Stimulated activated CD4-positive, alpha-beta T cell treated with anti-CD3 and anti-CD28 coated beads, Interleukin-2, amount 100 ng/mL, for 24 hours (primary cell): Measurements from ENCODE around the gene PGAP2.
"Not testable (repeated sequence)": the region's sequence is repeated elsewhere in the genome, so short reads cannot be mapped to it uniquely, and the experiment has no call there.

ENCODE experiments used
- DNase-seq, 2 donors: peaks; one replicate each; pipeline ENCODE4 v3.0.0-alpha.2; 2020

The PGAP2 gene

DNA sequence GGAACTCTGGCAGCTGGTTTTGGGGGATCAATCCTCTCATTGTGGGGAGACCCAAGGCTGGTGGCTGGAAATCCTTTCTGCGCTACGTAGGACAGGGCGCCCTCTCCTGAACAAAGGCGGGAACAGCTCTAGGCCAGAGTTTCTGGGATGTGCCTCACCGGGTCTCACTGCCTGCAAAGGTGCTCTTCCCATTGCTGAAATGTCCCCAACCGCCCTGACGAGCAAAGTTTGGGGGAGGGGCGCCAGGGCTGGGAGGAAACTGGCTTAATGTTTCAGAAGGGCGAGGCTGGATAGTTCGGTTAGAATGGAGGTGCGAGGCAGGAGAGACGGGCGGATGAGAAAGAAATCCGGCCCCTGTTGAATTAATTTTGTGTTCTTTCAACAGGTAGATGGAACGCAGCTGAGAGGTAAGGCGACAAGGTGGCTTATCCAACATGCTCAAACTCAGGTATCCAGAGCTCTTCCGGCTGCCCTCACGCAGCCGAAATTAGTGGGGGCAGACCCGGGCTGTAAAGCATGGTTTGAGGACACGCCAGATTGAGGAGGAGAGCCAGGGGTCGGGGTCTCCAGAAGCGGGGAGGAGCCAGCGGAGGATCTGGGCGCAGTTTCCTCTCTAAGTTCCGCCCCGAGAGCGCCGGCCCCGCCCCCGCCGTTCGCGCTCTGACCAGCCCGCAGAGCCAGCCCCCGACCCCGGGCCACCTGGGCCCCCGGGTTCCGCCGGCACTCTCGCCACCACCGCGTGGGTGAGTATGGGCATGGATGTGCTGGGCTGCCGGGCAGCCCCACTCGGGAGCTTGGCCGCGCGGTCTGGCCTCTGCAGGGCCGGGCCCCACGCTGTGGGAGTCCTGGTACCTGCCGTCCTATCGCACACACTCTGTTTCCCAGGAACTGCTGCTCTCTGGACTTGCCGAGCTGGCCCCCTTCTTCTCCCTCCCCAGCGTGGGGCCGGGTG lies at the start of gene PGAP2:
Gene PGAP2 (plus strand): TSS at position 652 of the 952 bp plus-strand sequence. CDS start 2,700 bp downstream, outside the sequence.
- peak; percentile 65 to 77 for DNase-seq

DNA sequence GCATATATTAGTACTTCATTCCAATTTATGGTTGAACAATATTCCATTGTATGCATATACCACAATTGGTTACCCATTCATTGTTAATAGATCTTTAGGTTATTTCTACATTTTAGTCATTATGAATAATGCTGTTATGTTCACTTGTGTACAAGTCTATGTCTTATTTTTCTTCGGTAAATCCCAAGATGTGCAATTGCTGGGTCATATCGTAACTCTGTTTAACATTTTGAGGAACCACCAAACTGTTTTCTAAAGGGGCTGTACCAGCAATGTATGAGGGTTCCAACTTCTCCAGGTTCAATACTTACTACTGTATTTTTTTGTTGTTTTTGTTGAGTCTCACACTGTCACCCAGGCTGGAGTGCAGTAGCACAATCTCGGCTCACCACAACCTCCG lies 44.1 kb upstream of the PGAP2 start:
- no peak for DNase-seq

DNA sequence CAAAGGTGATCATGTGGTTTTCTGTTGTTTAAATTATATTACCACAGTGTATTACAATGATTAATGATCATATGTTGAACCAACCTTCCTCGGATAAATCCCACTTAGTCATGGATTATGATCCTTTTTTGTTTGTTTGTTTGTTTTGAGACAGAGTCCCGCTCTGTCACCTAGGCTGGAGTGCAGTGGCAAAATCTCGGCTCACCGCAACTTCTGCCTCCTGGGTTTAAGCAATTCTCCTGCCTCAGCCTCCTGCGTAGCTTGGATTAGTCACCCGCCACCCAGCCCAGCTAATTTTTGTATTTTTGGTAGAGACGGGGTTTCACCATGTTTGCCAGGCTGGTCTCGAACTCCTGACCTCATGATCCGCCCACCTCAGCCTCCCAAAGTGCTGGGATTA lies 41.5 kb upstream of the PGAP2 start:
- not testable (repeated sequence) for DNase-seq

DNA sequence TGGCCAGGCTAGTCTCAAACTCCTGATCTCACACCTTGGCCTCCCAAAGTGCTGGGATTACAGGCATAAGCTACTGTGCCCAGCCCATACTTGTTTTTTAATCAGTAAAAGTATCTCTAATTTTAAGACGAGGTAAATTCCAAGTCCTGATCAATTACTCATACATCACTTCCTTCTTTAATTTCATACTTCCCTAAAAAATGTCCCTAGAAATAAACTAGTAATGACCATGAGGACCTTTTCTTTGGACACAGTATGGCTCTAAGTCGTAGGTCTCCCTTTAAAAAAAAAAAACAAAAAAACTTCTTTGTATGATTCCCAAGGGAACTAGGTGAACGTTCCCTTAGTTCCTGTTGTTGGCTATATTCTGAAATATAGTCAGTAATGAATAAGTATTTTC lies 40.8 kb upstream of the PGAP2 start:
- no peak for DNase-seq

DNA sequence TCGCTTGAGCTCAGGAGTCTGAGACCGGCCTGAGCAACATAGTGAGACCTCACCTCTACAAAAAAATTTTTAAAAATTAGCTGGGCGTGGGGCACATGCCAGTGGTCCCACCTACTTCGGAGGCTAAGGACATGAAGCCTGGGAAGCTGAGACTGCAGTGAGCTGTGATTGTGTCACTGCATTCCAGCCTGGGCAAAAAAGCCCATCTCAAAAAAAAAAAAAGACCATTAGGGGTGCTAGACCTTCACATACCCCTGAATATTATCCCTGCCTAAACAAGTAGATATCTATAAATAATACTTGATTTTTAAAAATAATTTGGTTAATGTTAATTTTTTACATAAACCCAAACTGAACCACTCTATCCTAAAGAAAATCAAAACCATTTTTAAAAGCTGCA lies 35.2 kb upstream of the PGAP2 start:
- DNase-seq: no peak

DNA sequence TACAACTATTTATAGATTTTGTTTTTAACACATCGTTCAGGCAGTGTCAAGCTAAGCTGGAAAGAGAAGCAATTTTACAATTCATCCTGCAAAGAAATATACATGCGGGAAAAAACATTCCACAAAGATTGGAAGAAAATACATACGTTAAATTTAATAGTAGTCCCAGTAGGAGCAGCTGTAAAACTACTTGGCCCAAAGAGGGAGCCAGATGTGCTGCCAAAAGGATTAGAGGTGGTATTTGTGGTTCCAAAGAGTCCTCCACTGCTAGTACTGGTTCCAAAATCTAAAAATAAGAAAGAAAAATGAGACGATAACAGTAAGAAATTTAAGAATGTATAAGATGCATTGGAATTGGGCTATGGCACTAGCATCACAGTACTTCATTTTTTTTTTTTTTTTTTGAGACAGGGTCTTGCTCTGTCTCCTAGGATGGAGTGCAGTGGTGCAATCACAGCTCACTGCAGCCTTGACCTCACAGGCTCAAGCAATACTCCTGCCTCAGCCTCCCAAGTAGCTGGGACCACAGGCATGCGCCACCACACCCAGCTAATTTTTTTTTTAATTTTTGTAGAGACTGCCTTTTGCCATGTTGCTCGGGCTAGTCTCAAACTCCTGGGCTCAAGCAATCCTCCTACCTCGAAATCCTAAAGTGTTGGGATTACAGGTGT lies 32.5 kb upstream of the PGAP2 start:
- DNase-seq: no peak

DNA sequence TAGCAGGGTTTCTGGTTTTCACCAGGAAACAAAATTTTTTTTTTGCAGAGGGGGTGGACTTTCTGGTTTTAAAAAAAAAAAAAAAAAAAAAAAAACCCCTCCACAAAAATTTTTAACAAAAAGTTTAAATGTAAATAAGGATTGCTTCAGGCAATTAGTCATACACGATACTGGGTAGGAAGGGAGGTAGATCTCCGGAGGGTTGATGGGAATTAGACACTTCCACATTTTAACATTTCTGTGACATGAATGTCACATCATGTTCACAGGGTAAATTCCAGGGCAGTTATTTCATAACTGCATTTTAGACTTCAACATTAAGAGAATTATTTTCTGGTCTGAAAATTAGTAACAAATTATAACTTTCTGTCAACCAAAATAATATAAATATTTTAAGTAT lies 26.9 kb upstream of the PGAP2 start:
- DNase-seq: no peak

DNA sequence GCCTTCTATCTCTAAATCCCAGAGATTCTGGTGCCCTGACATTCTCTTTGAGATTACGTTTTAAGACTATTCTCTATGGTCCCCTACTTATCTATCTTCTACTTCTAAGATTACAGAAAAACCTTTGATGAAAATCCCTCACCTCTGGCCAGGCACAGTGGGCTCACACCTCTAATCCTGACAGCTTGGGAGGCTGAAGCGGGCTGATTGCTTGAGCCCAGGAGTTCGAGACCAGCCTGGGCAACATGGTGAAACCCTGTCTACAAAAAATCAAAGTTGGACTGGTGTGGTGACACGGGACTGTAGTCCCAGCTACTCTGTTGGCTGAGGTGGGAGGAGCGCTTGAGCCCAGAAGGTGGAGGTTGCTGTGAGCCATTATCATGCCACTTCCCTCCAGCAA lies 25.4 kb upstream of the PGAP2 start:
- DNase-seq: no peak

DNA sequence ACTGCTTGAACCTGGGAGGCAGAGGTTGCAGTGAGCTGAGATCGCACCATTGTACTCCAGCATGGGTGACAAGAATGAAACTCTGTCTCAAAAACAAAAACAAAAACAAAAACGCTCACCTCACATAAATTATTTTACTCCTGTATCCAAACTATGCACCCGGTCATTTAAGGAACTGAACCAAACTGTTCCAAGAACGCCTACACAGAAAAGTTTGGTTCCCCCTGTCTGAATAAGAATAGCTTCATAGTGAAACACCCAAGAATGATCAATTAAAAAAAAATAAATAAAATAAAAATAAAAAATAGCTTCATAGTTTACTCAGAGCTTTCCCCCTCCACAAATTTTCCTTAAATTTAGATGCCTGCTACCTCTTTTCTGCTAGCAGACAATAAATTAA lies 24.7 kb upstream of the PGAP2 start:
- no peak for DNase-seq

DNA sequence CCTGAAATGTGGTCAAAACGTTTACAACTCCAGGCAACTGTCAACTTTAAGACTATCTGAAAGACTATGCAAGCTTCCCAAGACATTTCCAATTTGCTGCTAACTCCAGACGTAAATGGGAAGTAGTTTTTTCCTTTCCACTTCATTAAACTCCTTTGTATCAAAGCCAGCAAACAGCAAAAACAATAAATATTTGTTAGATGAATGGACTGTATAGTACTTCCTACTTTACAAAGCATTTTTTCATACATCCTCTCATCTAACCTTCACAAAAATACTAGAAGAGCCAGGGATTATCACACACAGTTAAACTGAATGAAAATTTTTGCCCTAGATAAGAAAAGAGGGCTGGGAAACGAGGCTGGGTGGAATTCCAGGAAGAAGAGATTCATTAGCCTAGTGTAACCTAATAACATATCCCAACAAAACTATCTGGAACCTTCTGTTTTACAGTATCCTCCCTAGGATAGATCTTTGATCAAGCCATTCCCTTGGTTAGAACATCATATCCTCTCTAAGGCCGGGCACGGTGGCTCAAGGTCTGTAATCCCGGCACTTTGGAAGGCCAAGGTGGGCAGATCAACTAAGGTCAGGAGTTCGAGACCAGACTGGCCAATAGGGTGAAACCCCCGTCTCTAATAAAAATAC lies 21.5 kb upstream of the PGAP2 start:
- DNase-seq: no peak

DNA sequence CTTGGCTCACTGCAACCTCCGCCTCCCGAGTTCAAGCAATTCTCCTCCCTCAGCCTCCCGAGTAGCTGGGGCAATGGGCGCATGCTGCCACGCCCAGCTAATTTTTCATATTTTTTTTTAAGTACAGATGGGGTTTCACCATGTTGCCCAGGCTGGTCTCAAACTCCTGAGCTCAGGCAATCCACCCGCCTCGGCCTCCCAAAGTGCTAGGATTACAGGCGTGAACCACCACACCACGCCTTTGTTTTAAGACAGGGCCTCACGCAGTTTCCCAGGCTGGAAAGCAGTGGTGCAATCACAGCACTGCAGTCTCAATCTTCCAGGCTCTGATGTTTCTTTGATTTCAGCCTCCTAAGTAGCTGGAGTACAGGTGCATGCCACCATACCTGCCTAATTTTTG lies 14.0 kb upstream of the PGAP2 start:
- DNase-seq: not testable (repeated sequence)

DNA sequence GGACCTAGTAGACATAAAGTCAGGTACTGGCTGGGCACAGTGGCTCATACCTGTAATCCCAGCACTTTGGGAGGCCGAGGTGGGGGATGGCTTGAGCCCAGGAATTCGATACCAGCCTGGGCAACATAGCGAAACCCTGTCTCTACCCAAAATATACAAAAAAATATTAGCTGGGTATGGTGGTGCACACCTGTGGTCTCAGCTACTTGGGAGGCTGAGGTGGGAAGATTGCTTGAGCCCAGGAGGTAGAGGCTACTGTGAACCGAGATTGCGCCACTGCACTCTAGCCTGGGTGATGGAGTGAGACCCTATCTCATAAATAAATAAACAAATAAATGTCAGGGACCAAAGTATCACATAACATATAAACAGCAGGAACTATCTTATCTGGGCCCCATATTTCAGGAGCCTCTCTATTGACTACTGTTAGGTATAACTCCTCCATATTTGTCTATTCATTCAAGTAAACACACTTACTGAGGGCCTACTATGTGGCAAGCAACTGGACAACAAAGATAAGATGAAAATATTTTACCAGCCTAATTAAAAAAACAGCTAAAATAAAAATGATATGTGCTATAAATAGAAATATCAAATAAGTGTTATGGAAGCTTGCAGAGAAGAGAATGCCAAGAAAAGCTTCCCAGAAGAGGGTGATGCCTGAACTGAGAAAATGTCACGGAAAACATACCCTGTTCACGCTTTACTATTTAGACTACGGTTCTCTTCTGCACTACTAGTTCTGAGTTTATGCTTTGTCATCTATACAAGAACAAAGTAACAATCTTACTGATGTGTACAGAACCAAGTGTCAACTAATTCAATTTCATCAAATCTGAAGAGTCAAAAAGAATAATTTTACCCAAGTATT lies 13.0 kb upstream of the PGAP2 start:
- no peak for DNase-seq

DNA sequence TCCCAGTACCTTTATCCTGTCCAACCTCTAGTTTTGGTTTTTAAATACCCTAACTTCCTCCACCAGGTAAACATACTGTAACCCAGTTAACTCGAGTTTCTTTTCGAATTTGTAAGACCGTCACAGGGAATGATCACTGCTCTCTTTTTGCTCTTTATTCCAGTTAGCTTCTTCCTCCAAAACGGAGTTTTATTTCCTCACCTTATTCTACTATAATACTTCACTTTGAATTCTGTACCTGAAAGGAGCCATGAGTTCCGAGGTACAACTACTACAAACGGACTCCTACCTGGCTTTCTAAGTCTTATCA lies 12.4 kb upstream of the PGAP2 start:
- DNase-seq: no peak

DNA sequence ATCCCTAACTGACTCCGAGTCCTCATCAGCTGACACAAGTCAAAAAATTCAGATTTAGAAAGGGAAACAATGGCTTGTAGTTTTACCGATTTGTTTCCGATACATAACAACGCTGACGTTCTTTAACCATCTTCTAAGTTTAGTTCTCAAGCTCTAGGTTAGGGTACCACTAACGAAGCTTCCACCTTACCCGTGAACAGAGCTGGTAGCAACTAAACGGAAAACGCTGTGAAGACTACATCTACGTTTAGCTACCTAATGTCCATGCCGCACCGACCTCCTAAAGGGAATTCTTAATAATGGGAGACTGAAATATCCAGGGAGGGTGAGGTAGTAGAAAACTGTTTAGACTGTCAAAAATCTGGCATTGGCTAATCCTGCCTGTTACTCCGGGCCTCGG lies 12.0 kb upstream of the PGAP2 start:
- no peak for DNase-seq

DNA sequence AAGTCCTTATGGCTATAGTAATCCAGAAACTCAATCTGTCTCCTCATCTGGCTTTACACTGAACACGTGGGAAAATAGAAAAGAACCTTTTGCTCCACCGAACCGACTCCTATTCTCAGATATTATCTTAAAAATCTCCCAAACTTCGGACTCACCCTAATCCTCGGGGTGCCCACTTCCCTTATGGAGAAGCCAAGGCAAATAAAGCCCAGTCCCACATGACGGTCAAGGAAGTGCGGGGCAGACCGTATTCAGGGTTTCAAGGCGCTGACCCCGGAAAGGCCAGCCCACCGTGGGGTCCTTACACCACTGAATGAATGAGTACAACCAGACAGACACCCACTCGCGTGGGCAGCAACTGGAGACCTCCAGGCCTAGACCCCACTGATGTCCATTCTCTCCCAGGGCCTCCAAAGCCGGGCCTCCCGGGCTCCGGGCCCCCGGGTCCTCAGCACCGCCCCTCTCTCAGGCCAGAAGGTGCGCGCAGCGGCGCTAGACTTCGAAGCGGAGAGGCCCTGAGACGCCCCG lies 11.5 kb upstream of the PGAP2 start:
- DNase-seq: no peak

DNA sequence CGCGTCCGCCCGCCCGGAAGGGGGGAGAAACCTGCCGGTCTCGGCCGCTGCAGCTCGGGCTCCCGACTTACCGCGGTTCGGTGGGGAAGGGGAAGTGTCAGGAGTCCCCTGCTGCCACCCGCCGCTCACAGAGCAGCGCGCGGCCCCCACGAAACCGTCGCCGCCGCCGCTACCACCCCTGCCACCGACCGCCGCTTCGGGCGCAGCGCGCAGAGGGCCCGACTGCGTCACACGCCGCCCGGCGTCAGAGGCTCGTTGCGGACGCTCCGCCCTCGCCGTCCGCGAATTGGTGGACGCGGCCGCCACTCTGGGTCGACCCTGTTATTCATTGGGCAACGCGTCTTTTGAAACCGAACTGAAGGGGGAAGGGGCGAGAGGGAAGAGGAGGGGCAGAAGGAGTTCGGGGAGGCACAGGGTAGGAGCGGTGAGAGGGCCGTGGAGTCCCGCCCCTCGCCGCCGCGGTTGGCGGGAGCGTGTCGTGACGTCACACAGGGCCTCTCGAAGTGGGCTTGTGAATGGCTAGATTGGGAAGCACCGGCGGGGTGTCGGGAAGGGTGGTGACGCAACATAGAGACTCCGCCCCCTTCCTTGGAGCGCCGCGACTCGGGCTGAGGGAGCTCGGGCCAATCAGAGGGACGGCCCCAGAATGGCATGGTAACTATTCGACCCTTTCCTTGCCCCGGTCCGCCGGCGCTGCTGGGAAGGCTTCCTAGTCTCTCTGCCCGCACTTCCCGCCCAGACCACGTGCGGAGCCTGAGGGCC lies 10.8 kb upstream of the PGAP2 start, which contains the start of gene NUP98:
Gene NUP98 (minus strand): TSS at position 226 of the 762 bp plus-strand sequence. CDS start 15,437 bp downstream, outside the sequence.
- peak; percentile 99 for DNase-seq

DNA sequence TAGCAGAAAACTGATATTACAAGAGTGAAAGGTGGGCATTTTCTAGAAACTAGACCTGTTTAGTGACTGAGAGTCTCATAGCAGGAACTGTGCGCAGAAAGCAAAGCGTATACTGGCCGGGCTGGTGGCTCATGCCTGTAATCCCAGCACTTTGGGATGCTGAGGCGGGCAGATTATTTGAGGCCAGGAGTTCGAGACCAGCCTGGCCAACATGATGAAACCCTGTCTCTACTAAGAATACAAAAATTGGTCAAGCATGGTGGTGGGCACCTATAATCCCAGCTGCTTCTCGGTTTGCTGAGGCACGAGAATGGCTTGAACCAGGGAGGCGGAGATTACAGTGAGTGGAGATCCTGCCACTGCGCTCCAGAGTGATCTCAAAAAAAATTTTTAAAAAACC lies 9.2 kb upstream of the PGAP2 start:
- DNase-seq: no peak

DNA sequence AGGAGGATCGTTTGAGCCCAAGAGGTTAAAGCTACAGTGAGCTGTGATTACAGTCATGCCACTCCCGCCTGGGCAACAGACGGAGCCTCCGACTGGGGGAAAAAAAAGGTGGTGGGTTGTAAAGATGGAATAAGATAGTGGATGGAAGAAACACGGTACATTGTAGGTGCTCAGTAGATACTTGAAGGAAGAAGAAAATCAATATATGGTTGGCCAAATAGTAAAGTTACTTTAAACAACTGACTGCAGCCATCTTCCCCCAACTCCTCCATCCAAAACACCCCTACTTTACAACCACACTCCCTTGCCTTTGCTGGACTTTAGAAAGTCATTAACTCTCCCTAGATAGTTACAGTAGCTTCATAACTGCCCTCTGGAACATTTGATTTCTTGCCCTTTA lies 8.5 kb upstream of the PGAP2 start:
- no peak for DNase-seq

DNA sequence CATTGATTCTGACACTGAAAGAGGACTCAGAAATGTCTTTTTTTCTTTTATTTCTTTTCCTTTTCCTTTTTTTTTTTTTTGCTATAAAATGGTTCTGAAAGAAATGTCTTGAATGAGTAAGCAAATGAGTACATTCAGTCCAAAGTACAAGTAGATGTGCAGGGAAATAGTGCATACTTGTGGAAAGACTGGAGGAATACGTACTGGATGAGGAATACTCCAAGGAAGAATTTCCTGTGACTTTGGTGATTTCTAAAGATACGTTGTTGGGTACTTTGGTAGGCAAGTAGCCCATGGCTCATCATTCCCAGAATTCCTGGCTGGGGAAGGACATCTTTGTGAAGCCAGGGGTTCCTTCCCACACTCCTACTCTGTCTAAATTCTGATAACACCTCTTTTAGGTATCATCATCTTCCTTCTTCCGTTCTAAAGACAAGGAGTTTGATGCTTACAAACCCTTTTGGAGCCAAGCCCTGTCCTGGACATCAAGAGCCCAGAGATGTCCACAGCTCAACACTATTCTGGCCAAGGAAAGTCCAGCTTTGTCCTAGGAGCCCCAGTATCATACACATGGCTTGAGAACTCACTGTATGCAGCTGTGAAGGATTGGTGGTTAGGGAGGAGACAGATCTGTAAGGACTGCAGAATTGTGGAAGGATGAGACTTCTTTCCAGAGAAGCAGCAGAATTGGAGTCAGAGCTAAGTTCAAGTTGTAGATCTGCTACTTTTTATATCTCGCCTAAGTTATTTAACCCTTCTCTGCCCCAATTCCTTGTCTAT lies 6.2 kb upstream of the PGAP2 start:
- no peak for DNase-seq

DNA sequence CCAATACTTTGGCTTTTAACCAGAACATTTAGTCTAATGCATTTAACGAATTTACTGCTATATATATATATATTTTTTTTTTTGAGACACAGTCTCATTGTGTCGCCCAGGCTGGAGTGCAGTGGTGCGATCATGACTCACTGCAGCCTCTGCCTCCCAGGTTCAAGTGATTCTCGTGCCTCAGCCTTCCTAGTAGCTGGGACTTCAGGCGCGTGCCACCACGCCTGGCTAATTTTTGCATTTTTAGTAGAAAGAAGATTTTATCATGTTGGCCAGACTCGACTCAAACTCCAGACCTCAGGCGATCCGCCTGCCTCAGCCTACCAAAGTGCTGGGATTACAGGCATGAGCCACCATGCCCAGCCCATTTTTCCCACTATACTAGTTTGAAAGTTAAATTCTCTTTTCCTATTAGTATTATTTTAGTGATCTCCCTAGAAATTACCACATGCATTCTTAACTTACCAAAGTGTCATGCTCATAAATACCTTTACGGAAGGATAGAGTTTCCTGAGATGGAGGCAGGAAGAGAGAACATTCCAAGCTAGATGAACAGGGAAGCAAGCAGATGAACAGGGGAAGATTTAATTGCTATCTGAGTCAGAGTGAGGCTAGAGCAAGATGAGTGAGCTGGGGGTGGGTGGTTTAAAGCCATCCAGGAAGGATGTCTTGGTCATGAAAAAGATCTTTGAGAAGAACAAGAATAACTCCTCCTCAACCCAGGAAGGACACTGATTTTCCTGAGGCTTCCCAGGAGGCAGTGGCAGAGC lies 4.4 kb upstream of the PGAP2 start:
- DNase-seq: no peak
